GM23338 (cell line): ENCODE measurements around the gene FSHB. TPM values are rescaled to one million over a fixed set of nuclear protein-coding genes. Genes with fewer than 3 reads are reported as not detected.

Experiments used
- ATAC-seq: fragments of 200-7000 bp; cut with Tn5 transposase; 3 replicates; pipeline ENCODE4 v1.9.1; 2020
- DNase-seq: peaks from one replicate; pipeline ENCODE4 v3.0.0-alpha.2; 2015; ENCODE audit warnings: low spot score
- H2AFZ ChIP-seq: fragments of 200-600 bp; sonication (generic); 2 replicates; pipeline ENCODE4 v1.8.0; 2016; ENCODE audit warnings: antibody characterized with exemption, mild to moderate bottlenecking, moderate library complexity
- H3F3A ChIP-seq: fragments of 200-600 bp; sonication (generic); replicated peaks from 2 replicates; pipeline ENCODE4 v1.8.0; 2017; ENCODE audit warnings: antibody characterized with exemption, mixed run types, low read depth
- H3K27ac ChIP-seq: fragments of 200-600 bp; sonication (generic); 2 replicates; pipeline ENCODE4 v1.6.1; 2016; ENCODE audit warnings: low read depth
- H3K27me3 ChIP-seq: fragments of 200-600 bp; sonication (generic); 2 replicates; pipeline ENCODE4 v1.8.0; 2016; ENCODE audit warnings: mild to moderate bottlenecking, mixed run types, moderate library complexity; ENCODE audit not compliant: insufficient read depth
- H3K36me3 ChIP-seq: fragments of 200-600 bp; sonication (generic); 2 replicates; pipeline ENCODE4 v1.8.0; 2016; ENCODE audit warnings: mild to moderate bottlenecking; ENCODE audit not compliant: insufficient read depth
- H3K4me1 ChIP-seq: fragments of 200-600 bp; sonication (generic); 2 replicates; pipeline ENCODE4 v1.8.0; 2016; ENCODE audit warnings: mild to moderate bottlenecking, moderate library complexity; ENCODE audit not compliant: insufficient read depth
- H3K4me2 ChIP-seq: fragments of 200-600 bp; sonication (generic); 2 replicates; pipeline ENCODE4 v1.7.1; 2017; ENCODE audit warnings: mixed run types
- H3K4me3 ChIP-seq: fragments of 200-600 bp; sonication (generic); 2 replicates; pipeline ENCODE4 v1.6.1; 2016; ENCODE audit warnings: mixed run types
- H3K79me2 ChIP-seq: fragments of 200-600 bp; sonication (generic); replicated peaks from 2 replicates; pipeline ENCODE4 v1.8.0; 2017; ENCODE audit warnings: mild to moderate bottlenecking; ENCODE audit not compliant: insufficient read depth
- H3K9me2 ChIP-seq: fragments of 200-600 bp; sonication (generic); 2 replicates; pipeline ENCODE4 v1.8.0; 2017; ENCODE audit not compliant: insufficient read depth
- H4K20me1 ChIP-seq: fragments of 200-600 bp; sonication (generic); replicated peaks from 2 replicates; pipeline ENCODE4 v1.8.0; 2017; ENCODE audit warnings: mild to moderate bottlenecking; ENCODE audit not compliant: insufficient read depth
- H3K27ac Mint-ChIP-seq: 2 replicates; pipeline ENCODE4 v1.8.0; 2020; ENCODE audit warnings: inconsistent platforms, mild to moderate bottlenecking, moderate library complexity, mixed read lengths
- H3K27me3 Mint-ChIP-seq: 3 replicates; pipeline ENCODE4 v1.8.0; 2022; ENCODE audit warnings: low read depth, mild to moderate bottlenecking, moderate library complexity, mixed read lengths, inconsistent platforms; ENCODE audit not compliant: insufficient read depth, poor library complexity
- H3K36me3 Mint-ChIP-seq: 3 replicates; pipeline ENCODE4 v1.8.0; 2021; ENCODE audit warnings: low read depth, mild to moderate bottlenecking, inconsistent platforms, moderate library complexity, mixed read lengths
- H3K4me1 Mint-ChIP-seq: 3 replicates; pipeline ENCODE4 v1.8.0; 2020; ENCODE audit warnings: mild to moderate bottlenecking, inconsistent platforms, mixed read lengths
- H3K4me3 Mint-ChIP-seq: 3 replicates; pipeline ENCODE4 v1.8.0; 2021; ENCODE audit warnings: moderate library complexity, mild to moderate bottlenecking, inconsistent platforms, mixed read lengths
- H3K9me3 Mint-ChIP-seq: 3 replicates; pipeline ENCODE4 v1.8.0; 2020; ENCODE audit warnings: moderate library complexity, mild to moderate bottlenecking, inconsistent platforms, mixed read lengths
- CREB1 ChIP-seq: fragments of 250-450 bp; sonication (Bioruptor Pico); IDR thresholded peaks from 2 replicates; pipeline ENCODE4 v1.5.0; 2020; ENCODE audit warnings: low read depth, mild to moderate bottlenecking, moderate library complexity
- CTCF ChIP-seq, 2 experiments: fragments of 200-600 bp in 1 of 2; sonication (generic) in 1 of 2; conservative IDR thresholded peaks; 2 replicates each; pipeline versions ENCODE4 v1.5.1 to v1.6.1; 2016 to 2017; ENCODE audit warnings: antibody characterized with exemption in 2 of 2, low read depth in 2 of 2, mild to moderate bottlenecking in 2 of 2, moderate library complexity in 1 of 2
- ETS1 ChIP-seq: IDR thresholded peaks from 2 replicates; pipeline ENCODE4 v1.6.1; 2016; ENCODE audit warnings: antibody characterized with exemption
- EZH2 ChIP-seq: fragments of 200-600 bp; sonication (generic); IDR thresholded peaks from one replicate; pipeline ENCODE4 v1.8.0; 2017; ENCODE audit warnings: antibody characterized with exemption, mild to moderate bottlenecking, low read depth; ENCODE audit not compliant: unreplicated experiment
- EZH2phosphoT487 ChIP-seq: fragments of 200-600 bp; sonication (generic); IDR thresholded peaks from one replicate; pipeline ENCODE4 v1.8.1; 2018; ENCODE audit warnings: antibody characterized with exemption; ENCODE audit not compliant: unreplicated experiment
- JUNB ChIP-seq: IDR thresholded peaks from one replicate; pipeline ENCODE4 v1.6.1; 2016; ENCODE audit warnings: antibody characterized with exemption; ENCODE audit not compliant: unreplicated experiment
- NANOG ChIP-seq: IDR thresholded peaks from 2 replicates; pipeline ENCODE4 v1.6.1; 2016; ENCODE audit warnings: antibody characterized with exemption, borderline replicate concordance
- POLR2AphosphoS5 ChIP-seq: IDR thresholded peaks from 2 replicates; pipeline ENCODE4 v1.6.1; 2016; ENCODE audit warnings: antibody characterized with exemption, low read depth
- STAT1 ChIP-seq: IDR thresholded peaks from one replicate; pipeline ENCODE4 v1.6.1; 2016; ENCODE audit warnings: antibody characterized with exemption; ENCODE audit not compliant: unreplicated experiment
- ZNF114 ChIP-seq: fragments of 250-450 bp; sonication (Bioruptor Pico); IDR thresholded peaks from 2 replicates; pipeline ENCODE4 v1.5.0; 2020; ENCODE audit warnings: mild to moderate bottlenecking, moderate library complexity
- polyA plus RNA-seq: library from polyadenylated mRNA; unstranded; fragments of >200 nt; fragmentation: Nextera tagmentation; extraction: Ambion mirVana; gene quantifications from 2 replicates; pipeline ENCODE4 v1.2.1, GENCODE V29; 2016
- total RNA-seq: library from RNA; depleted of rRNA; stranded (reverse); fragments of >200 nt; shearing (Covaris generic); gene quantifications from 2 replicates; pipeline ENCODE4 v1.2.3, GENCODE V29; 2014
- TF ChIP-seq, protein P1 (sequence below): fragments of 250-450 bp; sonication (Bioruptor Pico); IDR thresholded peaks from 2 replicates; pipeline ENCODE4 v1.5.0; 2020; ENCODE audit warnings: mild to moderate bottlenecking, moderate library complexity
- TF ChIP-seq, protein P2 (sequence below): IDR thresholded peaks from one replicate; pipeline ENCODE4 v1.6.1; 2018; ENCODE audit warnings: antibody characterized with exemption; ENCODE audit not compliant: unreplicated experiment

FSHB gene
- total and polyA plus RNA-seq, 2 experiments from 2014 or later, result not detected

DNA sequence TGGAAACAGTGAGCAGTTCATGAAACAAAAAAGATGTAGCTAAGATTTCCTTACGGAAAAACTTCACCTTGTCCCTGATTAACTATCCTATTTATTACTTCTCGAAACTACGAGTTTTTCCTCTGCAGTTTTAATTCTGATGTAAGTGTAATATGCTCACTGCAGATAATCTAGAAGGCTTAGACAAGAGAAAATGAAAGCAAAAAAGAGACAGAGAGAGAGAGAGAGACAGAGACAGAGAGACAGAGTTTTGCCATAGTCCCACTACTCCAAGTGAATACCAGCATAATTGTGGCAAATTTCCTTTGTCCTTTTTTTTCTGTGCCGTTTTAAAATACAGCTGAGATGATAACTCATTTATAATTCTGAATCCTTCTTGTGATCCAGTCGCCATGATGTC, 24.8 kb downstream of the FSHB start:
- Histone ChIP-seq H3K4me2 (no peak overlapping the region), H4K20me1 (no peaks in the 10 kb centered on the region), H3K4me1 (no peaks in the 10 kb centered on the region), H3K79me2 (no peaks in the 10 kb centered on the region), H2AFZ (no peak overlapping the region), H3K4me3 (no peak overlapping the region), H3K27ac (no peak overlapping the region), H3K36me3 (no peaks in the 10 kb centered on the region), H3F3A (no peaks in the 10 kb centered on the region), H3K9me2 (no peaks in the 10 kb centered on the region), H3K27me3 (no peaks in the 10 kb centered on the region)
- no peak for DNase-seq
- no peak overlapping the region for H3K4me3 Mint-ChIP-seq
- no peaks in the 10 kb centered on the region for H3K4me1 Mint-ChIP-seq
- H3K27ac Mint-ChIP-seq, result no peak overlapping the region
- H3K9me3 Mint-ChIP-seq, result no peaks in the 10 kb centered on the region
- H3K27me3 Mint-ChIP-seq, result no peaks in the 10 kb centered on the region
- ATAC-seq, result no peak
- TF ChIP-seq CREB1 (CRISPR knock-in tag), result no peak
- no peak for TF ChIP-seq ZNF114 (CRISPR knock-in tag)
- TF ChIP-seq NANOG, result no peak
- TF ChIP-seq, protein P1, sequence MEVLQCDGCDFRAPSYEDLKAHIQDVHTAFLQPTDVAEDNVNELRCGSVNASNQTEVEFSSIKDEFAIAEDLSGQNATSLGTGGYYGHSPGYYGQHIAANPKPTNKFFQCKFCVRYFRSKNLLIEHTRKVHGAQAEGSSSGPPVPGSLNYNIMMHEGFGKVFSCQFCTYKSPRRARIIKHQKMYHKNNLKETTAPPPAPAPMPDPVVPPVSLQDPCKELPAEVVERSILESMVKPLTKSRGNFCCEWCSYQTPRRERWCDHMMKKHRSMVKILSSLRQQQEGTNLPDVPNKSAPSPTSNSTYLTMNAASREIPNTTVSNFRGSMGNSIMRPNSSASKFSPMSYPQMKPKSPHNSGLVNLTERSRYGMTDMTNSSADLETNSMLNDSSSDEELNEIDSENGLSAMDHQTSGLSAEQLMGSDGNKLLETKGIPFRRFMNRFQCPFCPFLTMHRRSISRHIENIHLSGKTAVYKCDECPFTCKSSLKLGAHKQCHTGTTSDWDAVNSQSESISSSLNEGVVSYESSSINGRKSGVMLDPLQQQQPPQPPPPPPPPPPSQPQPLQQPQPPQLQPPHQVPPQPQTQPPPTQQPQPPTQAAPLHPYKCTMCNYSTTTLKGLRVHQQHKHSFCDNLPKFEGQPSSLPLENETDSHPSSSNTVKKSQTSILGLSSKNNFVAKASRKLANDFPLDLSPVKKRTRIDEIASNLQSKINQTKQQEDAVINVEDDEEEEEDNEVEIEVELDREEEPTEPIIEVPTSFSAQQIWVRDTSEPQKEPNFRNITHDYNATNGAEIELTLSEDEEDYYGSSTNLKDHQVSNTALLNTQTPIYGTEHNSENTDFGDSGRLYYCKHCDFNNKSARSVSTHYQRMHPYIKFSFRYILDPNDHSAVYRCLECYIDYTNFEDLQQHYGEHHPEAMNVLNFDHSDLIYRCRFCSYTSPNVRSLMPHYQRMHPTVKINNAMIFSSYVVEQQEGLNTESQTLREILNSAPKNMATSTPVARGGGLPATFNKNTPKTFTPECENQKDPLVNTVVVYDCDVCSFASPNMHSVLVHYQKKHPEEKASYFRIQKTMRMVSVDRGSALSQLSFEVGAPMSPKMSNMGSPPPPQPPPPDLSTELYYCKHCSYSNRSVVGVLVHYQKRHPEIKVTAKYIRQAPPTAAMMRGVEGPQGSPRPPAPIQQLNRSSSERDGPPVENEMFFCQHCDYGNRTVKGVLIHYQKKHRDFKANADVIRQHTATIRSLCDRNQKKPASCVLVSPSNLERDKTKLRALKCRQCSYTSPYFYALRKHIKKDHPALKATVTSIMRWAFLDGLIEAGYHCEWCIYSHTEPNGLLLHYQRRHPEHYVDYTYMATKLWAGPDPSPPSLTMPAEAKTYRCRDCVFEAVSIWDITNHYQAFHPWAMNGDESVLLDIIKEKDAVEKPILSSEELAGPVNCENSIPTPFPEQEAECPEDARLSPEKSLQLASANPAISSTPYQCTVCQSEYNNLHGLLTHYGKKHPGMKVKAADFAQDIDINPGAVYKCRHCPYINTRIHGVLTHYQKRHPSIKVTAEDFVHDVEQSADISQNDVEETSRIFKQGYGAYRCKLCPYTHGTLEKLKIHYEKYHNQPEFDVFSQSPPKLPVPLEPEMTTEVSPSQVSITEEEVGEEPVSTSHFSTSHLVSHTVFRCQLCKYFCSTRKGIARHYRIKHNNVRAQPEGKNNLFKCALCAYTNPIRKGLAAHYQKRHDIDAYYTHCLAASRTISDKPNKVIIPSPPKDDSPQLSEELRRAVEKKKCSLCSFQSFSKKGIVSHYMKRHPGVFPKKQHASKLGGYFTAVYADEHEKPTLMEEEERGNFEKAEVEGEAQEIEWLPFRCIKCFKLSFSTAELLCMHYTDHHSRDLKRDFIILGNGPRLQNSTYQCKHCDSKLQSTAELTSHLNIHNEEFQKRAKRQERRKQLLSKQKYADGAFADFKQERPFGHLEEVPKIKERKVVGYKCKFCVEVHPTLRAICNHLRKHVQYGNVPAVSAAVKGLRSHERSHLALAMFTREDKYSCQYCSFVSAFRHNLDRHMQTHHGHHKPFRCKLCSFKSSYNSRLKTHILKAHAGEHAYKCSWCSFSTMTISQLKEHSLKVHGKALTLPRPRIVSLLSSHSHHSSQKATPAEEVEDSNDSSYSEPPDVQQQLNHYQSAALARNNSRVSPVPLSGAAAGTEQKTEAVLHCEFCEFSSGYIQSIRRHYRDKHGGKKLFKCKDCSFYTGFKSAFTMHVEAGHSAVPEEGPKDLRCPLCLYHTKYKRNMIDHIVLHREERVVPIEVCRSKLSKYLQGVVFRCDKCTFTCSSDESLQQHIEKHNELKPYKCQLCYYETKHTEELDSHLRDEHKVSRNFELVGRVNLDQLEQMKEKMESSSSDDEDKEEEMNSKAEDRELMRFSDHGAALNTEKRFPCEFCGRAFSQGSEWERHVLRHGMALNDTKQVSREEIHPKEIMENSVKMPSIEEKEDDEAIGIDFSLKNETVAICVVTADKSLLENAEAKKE (CRISPR knock-in tag), result no peak
- TF ChIP-seq STAT1, result no peak
- no peak for TF ChIP-seq POLR2AphosphoS5
- no peak for TF ChIP-seq EZH2phosphoT487
- no peak for TF ChIP-seq ETS1
- TF ChIP-seq, protein P2, sequence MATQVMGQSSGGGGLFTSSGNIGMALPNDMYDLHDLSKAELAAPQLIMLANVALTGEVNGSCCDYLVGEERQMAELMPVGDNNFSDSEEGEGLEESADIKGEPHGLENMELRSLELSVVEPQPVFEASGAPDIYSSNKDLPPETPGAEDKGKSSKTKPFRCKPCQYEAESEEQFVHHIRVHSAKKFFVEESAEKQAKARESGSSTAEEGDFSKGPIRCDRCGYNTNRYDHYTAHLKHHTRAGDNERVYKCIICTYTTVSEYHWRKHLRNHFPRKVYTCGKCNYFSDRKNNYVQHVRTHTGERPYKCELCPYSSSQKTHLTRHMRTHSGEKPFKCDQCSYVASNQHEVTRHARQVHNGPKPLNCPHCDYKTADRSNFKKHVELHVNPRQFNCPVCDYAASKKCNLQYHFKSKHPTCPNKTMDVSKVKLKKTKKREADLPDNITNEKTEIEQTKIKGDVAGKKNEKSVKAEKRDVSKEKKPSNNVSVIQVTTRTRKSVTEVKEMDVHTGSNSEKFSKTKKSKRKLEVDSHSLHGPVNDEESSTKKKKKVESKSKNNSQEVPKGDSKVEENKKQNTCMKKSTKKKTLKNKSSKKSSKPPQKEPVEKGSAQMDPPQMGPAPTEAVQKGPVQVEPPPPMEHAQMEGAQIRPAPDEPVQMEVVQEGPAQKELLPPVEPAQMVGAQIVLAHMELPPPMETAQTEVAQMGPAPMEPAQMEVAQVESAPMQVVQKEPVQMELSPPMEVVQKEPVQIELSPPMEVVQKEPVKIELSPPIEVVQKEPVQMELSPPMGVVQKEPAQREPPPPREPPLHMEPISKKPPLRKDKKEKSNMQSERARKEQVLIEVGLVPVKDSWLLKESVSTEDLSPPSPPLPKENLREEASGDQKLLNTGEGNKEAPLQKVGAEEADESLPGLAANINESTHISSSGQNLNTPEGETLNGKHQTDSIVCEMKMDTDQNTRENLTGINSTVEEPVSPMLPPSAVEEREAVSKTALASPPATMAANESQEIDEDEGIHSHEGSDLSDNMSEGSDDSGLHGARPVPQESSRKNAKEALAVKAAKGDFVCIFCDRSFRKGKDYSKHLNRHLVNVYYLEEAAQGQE, result no peak
- TF ChIP-seq JUNB, result no peak
- TF ChIP-seq CTCF (conservative IDR thresholded peaks at IDR 0.05; ENCODE audit: low read depth in 2 of 2), result no peak
- TF ChIP-seq EZH2, result no peak
- no peaks in the 10 kb centered on the region for H3K36me3 Mint-ChIP-seq
